Progenitor cell of endocrine pancreas (in vitro differentiated cells): ENCODE data around the gene ASH1L. TPM values are rescaled to one million over a fixed set of nuclear protein-coding genes. Genes with fewer than 3 reads are reported as not detected.
"Not testable (repeated sequence)": the region's sequence is repeated elsewhere in the genome, so short reads cannot be mapped to it uniquely, and the experiment has no call there.

ENCODE experiments used
- DNase-seq: peaks from one replicate; pipeline ENCODE4 v3.0.0; 2021; ENCODE audit warnings: low spot score; ENCODE audit not compliant: unreplicated experiment
- H3K27ac Mint-ChIP-seq: 2 replicates; pipeline ENCODE4 v1.8.0; 2021; ENCODE audit warnings: mild to moderate bottlenecking, moderate library complexity, mixed read lengths
- H3K27me3 Mint-ChIP-seq: 2 replicates; pipeline ENCODE4 v1.8.0; 2021; ENCODE audit warnings: mixed read lengths
- H3K36me3 Mint-ChIP-seq: 2 replicates; pipeline ENCODE4 v1.8.0; 2022; ENCODE audit warnings: mixed read lengths; ENCODE audit not compliant: insufficient read depth
- H3K4me1 Mint-ChIP-seq: 2 replicates; pipeline ENCODE4 v1.8.0; 2021; ENCODE audit warnings: low read depth, mixed read lengths
- H3K4me3 Mint-ChIP-seq: 2 replicates; pipeline ENCODE4 v1.8.0; 2021; ENCODE audit warnings: low read depth, mild to moderate bottlenecking, moderate library complexity, mixed read lengths
- H3K9me3 Mint-ChIP-seq: 2 replicates; pipeline ENCODE4 v1.8.0; 2021; ENCODE audit warnings: low read depth, mixed read lengths
- CTCF ChIP-seq: fragments of 200-600 bp; sonication (generic); IDR thresholded peaks from one replicate; pipeline ENCODE4 v1.5.0; 2021; ENCODE audit warnings: antibody characterized with exemption, mild to moderate bottlenecking; ENCODE audit not compliant: unreplicated experiment
- total RNA-seq: library from RNA; stranded (reverse); gene quantifications from 2 replicates; pipeline ENCODE4 v1.2.1, GENCODE V29; 2021

The ASH1L gene
- total RNA-seq, 1 donor from 2014 or later = 51.3 TPM

- Mint-ChIP-seq H3K36me3 (peaks cover 32% of the 10 kb centered on the region), H3K27ac (peak overlapping the region; percentile 56), H3K4me3 (no peak overlapping the region), H3K9me3 (no peaks in the 10 kb centered on the region), H3K27me3 (no peaks in the 10 kb centered on the region), H3K4me1 (no peaks in the 10 kb centered on the region)
- TF ChIP-seq CTCF = no peak
- DNase-seq = no peak
Measured at GRCh38 chr1:155352631-155353030, 210.0 kb downstream of the ASH1L start.

GRCh38 chr1:155342842-155343241 is 219.8 kb downstream of the ASH1L start:
- Mint-ChIP-seq H3K36me3 (peaks cover 25% of the 10 kb centered on the region), H3K9me3 (no peaks in the 10 kb centered on the region), H3K27ac (peak overlapping the region; percentile 9), H3K4me1 (peaks cover 3% of the 10 kb centered on the region), H3K4me3 (no peak overlapping the region), H3K27me3 (no peaks in the 10 kb centered on the region)
- no peak for DNase-seq
- TF ChIP-seq CTCF = no peak

GRCh38 chr1:155339515-155340097 is 223.0 kb downstream of the ASH1L start:
- no peak for DNase-seq
- Mint-ChIP-seq H3K4me1 (peaks cover 3% of the 10 kb centered on the region), H3K9me3 (no peaks in the 10 kb centered on the region), H3K36me3 (peaks cover 30% of the 10 kb centered on the region), H3K27ac (peak overlapping the region; percentile 86), H3K4me3 (no peak overlapping the region), H3K27me3 (no peaks in the 10 kb centered on the region)
- TF ChIP-seq CTCF = no peak

- Mint-ChIP-seq H3K27ac (no peak overlapping the region), H3K27me3 (no peaks in the 10 kb centered on the region), H3K4me1 (no peaks in the 10 kb centered on the region), H3K4me3 (no peak overlapping the region), H3K9me3 (no peaks in the 10 kb centered on the region), H3K36me3 (peaks cover 35% of the 10 kb centered on the region)
- no peak for TF ChIP-seq CTCF
- DNase-seq = no peak
Measured at GRCh38 chr1:155334962-155335361, 227.6 kb downstream of the ASH1L start.

- Mint-ChIP-seq H3K4me3 (no peak overlapping the region), H3K9me3 (no peaks in the 10 kb centered on the region), H3K27ac (peak overlapping the region; percentile 59), H3K4me1 (peaks cover 8% of the 10 kb centered on the region), H3K27me3 (no peaks in the 10 kb centered on the region), H3K36me3 (peaks cover 19% of the 10 kb centered on the region)
- no peak for TF ChIP-seq CTCF
- DNase-seq = no peak
Measured at GRCh38 chr1:155329980-155330598, 232.5 kb downstream of the ASH1L start.

- peak overlapping the region; percentile 71 for H3K27ac Mint-ChIP-seq
- not testable (repeated sequence) for DNase-seq, H3K27me3 Mint-ChIP-seq, H3K9me3 Mint-ChIP-seq, H3K4me3 Mint-ChIP-seq, H3K4me1 Mint-ChIP-seq
- H3K36me3 Mint-ChIP-seq = peaks cover 15% of the 10 kb centered on the region
Measured at GRCh38 chr1:155328856-155329255, 233.7 kb downstream of the ASH1L start.
